ENCODE results near the gene CIROP.

CIROP gene

DNA sequence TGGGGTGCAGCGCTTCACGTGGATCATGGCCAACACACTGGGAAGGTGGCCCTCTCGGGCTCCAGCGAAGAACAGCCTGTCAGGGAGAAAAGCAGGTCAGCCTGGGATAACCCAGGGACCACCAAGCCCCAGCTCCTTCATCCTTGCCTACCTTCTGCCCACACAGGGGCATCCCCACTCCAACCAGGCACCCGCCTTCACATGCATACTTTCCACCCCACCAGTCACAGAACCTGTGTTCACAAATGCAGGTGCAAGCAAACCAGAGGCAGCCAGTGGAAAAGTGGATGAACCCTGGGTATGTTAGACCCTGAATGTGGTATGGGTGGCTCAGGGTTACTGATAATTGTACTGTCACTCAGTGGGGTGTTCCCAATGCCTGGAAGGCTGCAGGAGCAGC lies 26.7 kb upstream of the CIROP start:
- TF ChIP-seq, protein P1, sequence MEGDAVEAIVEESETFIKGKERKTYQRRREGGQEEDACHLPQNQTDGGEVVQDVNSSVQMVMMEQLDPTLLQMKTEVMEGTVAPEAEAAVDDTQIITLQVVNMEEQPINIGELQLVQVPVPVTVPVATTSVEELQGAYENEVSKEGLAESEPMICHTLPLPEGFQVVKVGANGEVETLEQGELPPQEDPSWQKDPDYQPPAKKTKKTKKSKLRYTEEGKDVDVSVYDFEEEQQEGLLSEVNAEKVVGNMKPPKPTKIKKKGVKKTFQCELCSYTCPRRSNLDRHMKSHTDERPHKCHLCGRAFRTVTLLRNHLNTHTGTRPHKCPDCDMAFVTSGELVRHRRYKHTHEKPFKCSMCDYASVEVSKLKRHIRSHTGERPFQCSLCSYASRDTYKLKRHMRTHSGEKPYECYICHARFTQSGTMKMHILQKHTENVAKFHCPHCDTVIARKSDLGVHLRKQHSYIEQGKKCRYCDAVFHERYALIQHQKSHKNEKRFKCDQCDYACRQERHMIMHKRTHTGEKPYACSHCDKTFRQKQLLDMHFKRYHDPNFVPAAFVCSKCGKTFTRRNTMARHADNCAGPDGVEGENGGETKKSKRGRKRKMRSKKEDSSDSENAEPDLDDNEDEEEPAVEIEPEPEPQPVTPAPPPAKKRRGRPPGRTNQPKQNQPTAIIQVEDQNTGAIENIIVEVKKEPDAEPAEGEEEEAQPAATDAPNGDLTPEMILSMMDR (IDR thresholded peaks at IDR 0.05; ENCODE audit: extremely low read depth, insufficient read depth, missing control alignments): no peak
- DNase-seq (ENCODE audit: low spot score): no peak
- in situ Hi-C loops (cut with MboI; ENCODE audit: low pct_unique_long_range_greater_than_20kb, low sequenced_read_pairs, unreplicated experiment): no loop called here

DNA sequence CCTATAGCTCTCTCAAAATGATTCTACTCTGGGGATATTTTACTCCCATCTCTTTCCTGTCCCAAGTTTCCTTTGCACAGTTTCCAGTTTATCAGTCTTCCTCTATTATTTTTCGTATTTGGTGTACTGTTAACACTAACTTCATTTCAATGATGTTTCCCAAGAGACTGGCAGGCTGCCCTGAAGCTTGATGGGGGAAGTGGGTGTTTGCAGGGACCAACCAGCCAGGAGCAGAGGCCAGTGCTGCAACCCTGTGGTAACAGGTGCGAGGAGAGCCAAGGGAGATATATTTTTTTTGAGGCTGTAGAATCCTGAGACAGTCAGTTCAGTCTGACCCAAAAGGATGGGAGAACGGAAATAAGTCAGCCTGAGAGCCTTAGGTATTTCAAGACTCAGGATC lies 26.1 kb upstream of the CIROP start:
- in situ Hi-C loops (cut with MboI; ENCODE audit: low pct_unique_long_range_greater_than_20kb, low sequenced_read_pairs, unreplicated experiment): no loop called here
- TF ChIP-seq, protein P1 (IDR thresholded peaks at IDR 0.05; ENCODE audit: extremely low read depth, insufficient read depth, missing control alignments): no peak
- no peak for DNase-seq (ENCODE audit: low spot score)

DNA sequence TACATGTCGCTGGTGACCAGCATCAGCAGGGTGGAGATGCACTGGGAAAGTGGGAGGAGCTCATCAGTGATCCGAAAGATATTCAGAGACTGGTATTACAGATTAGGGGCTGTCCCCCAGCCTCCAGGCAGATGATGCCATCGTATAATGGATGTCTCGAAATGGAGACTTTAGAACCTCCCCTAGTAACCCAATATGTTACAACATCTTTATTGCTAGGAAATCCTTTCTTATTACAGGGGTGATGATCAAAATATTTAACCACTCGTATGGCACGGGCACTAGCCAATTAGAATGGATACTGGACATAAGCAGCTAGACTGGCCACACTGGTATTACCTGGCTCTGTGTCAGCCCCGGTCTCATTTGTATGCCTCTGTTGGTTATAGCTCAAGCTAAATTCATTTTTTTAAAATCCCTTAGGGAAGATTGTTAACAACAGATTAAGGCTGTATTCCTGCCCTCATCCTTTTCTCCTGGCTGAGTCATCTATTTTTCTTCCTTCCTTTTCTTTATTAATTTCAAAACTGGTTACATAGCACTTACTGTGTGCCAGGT lies 25.0 kb upstream of the CIROP start:
- DNase-seq (ENCODE audit: low spot score): no peak
- TF ChIP-seq, protein P1 (IDR thresholded peaks at IDR 0.05; ENCODE audit: extremely low read depth, insufficient read depth, missing control alignments): no peak
- in situ Hi-C loops (cut with MboI; ENCODE audit: low pct_unique_long_range_greater_than_20kb, low sequenced_read_pairs, unreplicated experiment): loop anchor here (10.0 kb wide), 1 partner anchor 55 kb away; the partner anchor contains the start of gene SLC7A8

DNA sequence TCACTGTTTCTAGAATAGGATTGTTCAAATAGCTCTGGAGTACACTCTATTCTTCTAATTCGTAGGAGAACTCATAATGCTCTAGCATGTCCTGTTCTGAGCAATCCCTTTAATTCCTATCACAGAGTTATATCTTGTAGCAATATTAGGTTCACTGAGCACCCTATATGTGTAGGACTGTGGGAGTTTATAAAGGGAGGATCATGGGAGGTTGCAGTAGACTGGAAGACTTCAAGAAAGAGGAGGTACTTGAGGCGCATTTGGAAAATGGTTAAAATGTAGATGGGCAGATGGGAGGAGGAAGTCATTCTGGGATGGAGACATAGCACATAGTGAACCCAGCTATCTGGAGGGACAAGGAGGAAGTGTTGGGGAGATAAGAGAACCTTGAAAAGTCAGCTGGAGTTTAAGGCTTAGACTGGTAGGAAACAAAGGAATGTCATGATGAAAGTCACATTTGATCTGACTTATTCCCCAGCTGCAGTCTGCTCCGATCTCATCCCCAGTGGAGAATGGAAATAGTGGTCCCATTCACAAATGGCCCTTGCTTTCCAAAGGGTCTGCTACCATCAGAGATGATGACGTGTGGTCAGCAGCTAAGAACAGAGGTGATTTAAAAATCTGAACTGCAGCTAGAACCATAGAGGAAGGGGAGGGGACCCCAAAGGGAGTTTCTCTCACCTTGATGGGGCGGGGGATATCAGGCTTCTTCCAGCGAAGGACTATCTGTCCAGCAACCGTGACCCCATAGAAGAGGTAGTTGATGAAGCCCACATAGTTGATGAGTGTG lies 24.4 kb upstream of the CIROP start:
- in situ Hi-C loops (cut with MboI; ENCODE audit: low pct_unique_long_range_greater_than_20kb, low sequenced_read_pairs, unreplicated experiment): loop anchor here (10.0 kb wide), 1 partner anchor 56 kb away; the partner anchor contains the start of gene SLC7A8
- no peak for DNase-seq (ENCODE audit: low spot score)
- TF ChIP-seq, protein P1 (IDR thresholded peaks at IDR 0.05; ENCODE audit: extremely low read depth, insufficient read depth, missing control alignments): no peak

DNA sequence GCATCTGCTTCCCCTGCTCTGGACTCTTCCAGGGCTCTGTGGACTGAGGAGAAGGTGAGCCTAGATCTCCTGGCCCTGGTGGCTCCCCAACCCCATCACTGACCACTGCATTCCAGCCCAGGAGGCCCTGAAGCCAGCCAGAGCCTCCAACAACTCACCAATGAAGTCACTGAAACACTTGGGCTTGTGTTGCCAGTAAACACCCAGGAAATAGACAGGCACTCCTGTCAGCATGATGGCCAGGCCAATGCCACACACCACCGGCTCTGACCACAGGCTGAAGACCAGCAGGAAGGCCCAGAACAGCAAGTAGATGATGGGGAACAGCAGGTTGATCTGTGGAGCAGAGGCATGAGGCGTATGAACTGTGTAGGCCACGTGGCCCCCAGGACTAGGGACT lies 23.1 kb upstream of the CIROP start:
- DNase-seq (ENCODE audit: low spot score): no peak
- in situ Hi-C loops (cut with MboI; ENCODE audit: low pct_unique_long_range_greater_than_20kb, low sequenced_read_pairs, unreplicated experiment): loop anchor here (10.0 kb wide), 1 partner anchor 57 kb away; the partner anchor contains the start of gene SLC7A8
- TF ChIP-seq, protein P1 (IDR thresholded peaks at IDR 0.05; ENCODE audit: extremely low read depth, insufficient read depth, missing control alignments): no peak

DNA sequence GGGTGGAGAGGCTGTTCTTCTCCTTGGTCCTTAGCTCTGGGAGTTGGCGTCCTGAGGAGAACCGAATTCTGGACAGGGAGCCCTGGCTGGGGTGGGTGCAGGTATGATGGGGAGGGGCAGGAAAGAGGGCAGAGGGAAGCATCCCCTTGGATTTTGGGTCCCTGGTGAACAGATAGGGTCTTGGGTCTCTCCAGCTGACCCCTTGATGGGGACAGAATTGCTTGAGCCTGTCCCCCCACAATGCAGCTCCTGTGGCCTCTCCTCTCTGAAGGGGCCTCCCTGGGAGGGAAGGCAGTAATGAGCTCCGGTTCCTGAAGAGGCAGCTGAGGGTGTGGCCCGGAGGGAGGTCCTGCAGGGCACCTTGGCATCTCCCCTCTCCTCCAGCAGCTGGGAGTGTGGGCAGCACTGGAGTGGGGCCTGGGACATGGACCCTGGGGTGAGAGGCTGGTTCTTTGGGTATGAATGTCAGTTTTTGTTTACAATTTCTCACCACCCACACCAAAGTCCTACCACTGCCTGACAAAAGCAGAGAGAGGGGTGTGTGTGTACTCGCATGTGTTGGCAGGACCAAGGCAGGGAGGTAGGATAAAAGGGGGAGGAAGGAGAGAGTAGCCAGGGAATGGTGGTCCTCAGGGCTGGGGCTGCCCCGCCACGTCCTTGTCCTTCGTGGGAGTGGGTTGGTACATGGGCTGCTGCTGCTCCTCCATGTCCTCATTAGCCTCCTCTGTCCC lies 21.9 kb upstream of the CIROP start:
- in situ Hi-C loops (cut with MboI; ENCODE audit: low pct_unique_long_range_greater_than_20kb, low sequenced_read_pairs, unreplicated experiment): loop anchor here (10.0 kb wide), 1 partner anchor 58 kb away; the partner anchor contains the start of gene SLC7A8
- no peak for DNase-seq (ENCODE audit: low spot score)
- TF ChIP-seq, protein P1 (IDR thresholded peaks at IDR 0.05; ENCODE audit: extremely low read depth, insufficient read depth, missing control alignments): no peak

Data from GM13977 (cell line).